HepG2 (cell line): ENCODE results near the gene TMEM238. TPM values are rescaled to one million over a fixed set of nuclear protein-coding genes. Genes with fewer than 3 reads are reported as not detected.

Source experiments
- ATAC-seq: fragments of 200-7000 bp; cut with Tn5 transposase; 3 replicates; pipeline ENCODE4 v1.9.1; 2020; ENCODE audit warnings: mild to moderate bottlenecking, moderate library complexity
- BruUV-seq: library from RNA; stranded (reverse); fragments of 400-500 nt; replicated peaks from 2 replicates; lab custom pipeline; 2021; lab: Mats Ljungman, UMichigan
- CTCF ChIA-PET: fragments of 300-600 bp; formaldehyde crosslinking; extraction: SDS; loops from one replicate; lab custom pipeline; 2021; ENCODE audit warnings: low total read pairs, inconsistent platforms, low intra/inter-chr PET ratio; lab: Yijun Ruan, JAX
- POLR2A ChIA-PET: fragments of 350-600 bp; sonication (Branson Sonifier 250); formaldehyde crosslinking; loops from one replicate; lab custom pipeline; 2020; ENCODE audit warnings: antibody characterized with exemption, inconsistent platforms; lab: Yijun Ruan, JAX
- DNase-seq: peaks from one replicate; pipeline ENCODE4 v3.0.0-alpha.2; 2015; ENCODE audit warnings: low spot score
- FAIRE-seq: peaks from 3 replicates; lab custom pipeline; 2011; peaks lifted over from hg19 to GRCh38; lab: Jason Lieb, UNC
- H2AFZ ChIP-seq: one replicate; pipeline ENCODE4 v1.6.1; 2011; ENCODE audit warnings: low read length, inconsistent platforms
- H3K27ac ChIP-seq: fragments of 300-600 bp; 3 replicates; pipeline ENCODE4 v1.8.0; 2011; ENCODE audit warnings: mixed run types, mild to moderate bottlenecking, mixed read lengths, low read length, inconsistent platforms; ENCODE audit not compliant: insufficient read depth; ENCODE audit errors: extremely low read length
- H3K27me3 ChIP-seq, 2 experiments: fragments of 200-600 bp in 1 of 2; 2 replicates in 1 of 2; 3 replicates in 1 of 2; pipeline versions ENCODE4 v1.6.0 to v1.8.0; 2011; ENCODE audit warnings: low read length in 2 of 2, mild to moderate bottlenecking in 2 of 2, moderate library complexity in 2 of 2, inconsistent platforms in 1 of 2; ENCODE audit not compliant: insufficient read depth in 2 of 2, control insufficient read depth in 1 of 2
- H3K36me3 ChIP-seq, 2 experiments: fragments of 200-600 bp in 1 of 2; replicated peaks in 1 of 2; 2 replicates in 1 of 2; 3 replicates in 1 of 2; pipeline versions ENCODE4 v1.5.1 to v1.8.0; 2011; ENCODE audit warnings: low read length in 2 of 2, inconsistent platforms in 1 of 2; ENCODE audit not compliant: insufficient read depth in 2 of 2, control insufficient read depth in 1 of 2
- H3K4me1 ChIP-seq: 2 replicates; pipeline ENCODE4 v1.5.1; 2012; ENCODE audit warnings: low read length, inconsistent platforms; ENCODE audit not compliant: insufficient read depth
- H3K4me2 ChIP-seq: 2 replicates; pipeline ENCODE4 v1.6.0; 2011; ENCODE audit warnings: low read depth, low read length, inconsistent platforms
- H3K4me3 ChIP-seq, 3 experiments: fragments of 200-600 bp in 1 of 3; sonication (generic), shearing (Covaris generic) in 1 of 3; replicated peaks in 1 of 3; 2 replicates each; pipeline ENCODE4 v1.5.1; 2011 to 2016; ENCODE audit warnings: low read length in 3 of 3, inconsistent platforms in 2 of 3, low read depth in 2 of 3, mild to moderate bottlenecking in 2 of 3, control low read depth in 1 of 3, mixed read lengths in 1 of 3; ENCODE audit not compliant: insufficient read depth in 1 of 3
- H3K79me2 ChIP-seq: one replicate; pipeline ENCODE4 v1.6.1; 2011; ENCODE audit warnings: low read length, inconsistent platforms; ENCODE audit not compliant: insufficient read depth
- H3K9ac ChIP-seq: 2 replicates; pipeline ENCODE4 v1.6.0; 2011; ENCODE audit warnings: mild to moderate bottlenecking, low read depth, low read length, inconsistent platforms; ENCODE audit not compliant: insufficient read depth
- H3K9me3 ChIP-seq: 2 replicates; pipeline ENCODE4 v1.5.1; 2012; ENCODE audit warnings: mild to moderate bottlenecking, low read length
- H4K20me1 ChIP-seq: 2 replicates; pipeline ENCODE4 v1.6.0; 2011; ENCODE audit warnings: inconsistent platforms, mild to moderate bottlenecking, low read length, moderate library complexity; ENCODE audit not compliant: insufficient read depth
- ATF2 ChIP-seq: sonication (generic); formaldehyde crosslinking; IDR thresholded peaks from 2 replicates; pipeline ENCODE4 v1.4.0; 2020; ENCODE audit warnings: missing genetic modification reagents
- CBX5 ChIP-seq: sonication (generic); formaldehyde crosslinking; IDR thresholded peaks from 2 replicates; pipeline ENCODE4 v1.4.0; 2020; ENCODE audit warnings: missing genetic modification reagents, borderline replicate concordance
- GABPA ChIP-seq, 2 experiments: IDR thresholded peaks; 2 replicates each; pipeline ENCODE4 v1.6.1; 2011 to 2016; ENCODE audit warnings: low read depth in 2 of 2, low read length in 1 of 2, missing biosample characterization in 1 of 2, missing genetic modification characterization in 1 of 2
- IKZF4 ChIP-seq: sonication (generic); formaldehyde crosslinking; IDR thresholded peaks from 2 replicates; pipeline ENCODE4 v1.5.1; 2020; ENCODE audit warnings: borderline replicate concordance, mild to moderate bottlenecking, low read depth, missing genetic modification reagents; ENCODE audit errors: not compliant biosample characterization
- KAT7 ChIP-seq: IDR thresholded peaks from 2 replicates; pipeline ENCODE4 v1.6.1; 2018; ENCODE audit warnings: borderline replicate concordance, missing compliant biosample characterization
- MTF1 ChIP-seq: sonication (generic); formaldehyde crosslinking; IDR thresholded peaks from 2 replicates; pipeline ENCODE4 v1.5.0; 2020; ENCODE audit warnings: missing genetic modification reagents
- ZNF276 ChIP-seq: sonication (generic); formaldehyde crosslinking; IDR thresholded peaks from 2 replicates; pipeline ENCODE4 v1.4.0; 2020; ENCODE audit warnings: mild to moderate bottlenecking, low read depth, missing genetic modification reagents
- ZNF615 ChIP-seq: sonication (generic); formaldehyde crosslinking; IDR thresholded peaks from 2 replicates; pipeline ENCODE4 v1.5.0; 2020; ENCODE audit warnings: mild to moderate bottlenecking, missing genetic modification reagents, borderline replicate concordance
- WGBS: methylation state at CpG from one replicate; pipeline ENCODE4 v1.1.6; 2017; ENCODE audit warnings: low lambda C conversion rate; 5-methylcytosine and 5-hydroxymethylcytosine counted together
- in situ Hi-C: cut with HindIII; loops from 2 replicates; pipeline ENCODE4 v1.10.0; 2017; ENCODE audit warnings: low pct_unique_long_range_greater_than_20kb; ENCODE audit not compliant: extremely low pct_ligation_motif_present
- intact Hi-C: fragments of 100-400 bp; cut with micrococcal nuclease; formaldehyde crosslinking; loops from one replicate; pipeline ENCODE4 v1.10.0; 2022; ENCODE audit not compliant: unreplicated experiment
- polyA plus RNA-seq, 8 experiments: library from polyadenylated mRNA; depleted of rRNA in 3 of 8; stranded (reverse) in 7 of 8; unstranded in 1 of 8; fragments of >200 nt; fragmentation: Illumina TruSeq in 4 of 8; extraction: Trizol in 4 of 8; gene quantifications; 2 replicates each; pipeline versions ENCODE4 v1.2.1 to v1.2.3, GENCODE V29; 2011 to 2016; ENCODE audit warnings: low read depth in 4 of 8, missing spikeins in 1 of 8, mixed read lengths in 1 of 8; ENCODE audit not compliant: insufficient read depth in 1 of 8
- total RNA-seq, 5 experiments: library from RNA; depleted of rRNA; stranded (reverse); fragments of >200 nt; fragmentation: Illumina TruSeq; extraction: Trizol; gene quantifications; 2 replicates each; pipeline ENCODE4 v1.2.3, GENCODE V29; 2016; ENCODE audit warnings: low read depth in 1 of 5

Gene TMEM238
- total and polyA plus RNA-seq, 2 of the 13 experiments (the other 11 are each of a cell fraction or from before 2014, with no cell fraction given) = not detected

- POLR2A ChIA-PET = no interaction called here
- in situ Hi-C loops = no loop called here
- BruUV-seq = no TSS peak
- Histone ChIP-seq H3K4me1 (peaks cover 33% of the 10 kb centered on the region), H3K27ac (no peak overlapping the region), H3K79me2 (peaks cover 16% of the 10 kb centered on the region), H4K20me1 (peaks cover 12% of the 10 kb centered on the region), H2AFZ (no peak overlapping the region), H3K9ac (no peak overlapping the region), H3K36me3 (peaks cover 0 to 4% of the 10 kb centered on the region in 2 experiments; a peak in 1 of 5 replicates), H3K9me3 (no peaks in the 10 kb centered on the region), H3K4me2 (no peak overlapping the region), H3K4me3 (no peak overlapping the region), H3K27me3 (peaks cover 0 to 7% of the 10 kb centered on the region in 2 experiments; a peak in 1 of 5 replicates)
- FAIRE-seq (no peak), ATAC-seq (no peak), DNase-seq (no peak)
- WGBS = 88% methylated on average over 5 of the region's 5 CpGs
- CTCF ChIA-PET = no interaction called here
- TF ChIP-seq CBX5 (CRISPR knock-in tag) (no peak), IKZF4 (CRISPR knock-in tag) (no peak), MTF1 (CRISPR knock-in tag) (no peak), ZNF276 (CRISPR knock-in tag) (no peak), KAT7 (CRISPR knock-in tag) (no peak), ZNF615 (no peak), GABPA (IDR thresholded peaks at IDR 0.05; ENCODE audit: low read depth, low read length) (no peak), GABPA (CRISPR knock-in tag; IDR thresholded peaks at IDR 0.05; ENCODE audit: low read depth) (no peak), ATF2 (no peak)
- intact Hi-C loops = no loop called here
Measured at GRCh38 chr19:55382013-55382412, 2.1 kb downstream of the TMEM238 start.
